Measurements from ENCODE around the gene MYOT.
"Not testable (repeated sequence)": the region's sequence is repeated elsewhere in the genome, so short reads cannot be mapped to it uniquely, and the experiment has no call there.

Gene MYOT

GRCh38 chr5:137856201-137856600, 11.5 kb upstream of the MYOT start:
- H3K4me3 ChIP-seq = no peak overlapping the region
- TF ChIP-seq, protein P1, sequence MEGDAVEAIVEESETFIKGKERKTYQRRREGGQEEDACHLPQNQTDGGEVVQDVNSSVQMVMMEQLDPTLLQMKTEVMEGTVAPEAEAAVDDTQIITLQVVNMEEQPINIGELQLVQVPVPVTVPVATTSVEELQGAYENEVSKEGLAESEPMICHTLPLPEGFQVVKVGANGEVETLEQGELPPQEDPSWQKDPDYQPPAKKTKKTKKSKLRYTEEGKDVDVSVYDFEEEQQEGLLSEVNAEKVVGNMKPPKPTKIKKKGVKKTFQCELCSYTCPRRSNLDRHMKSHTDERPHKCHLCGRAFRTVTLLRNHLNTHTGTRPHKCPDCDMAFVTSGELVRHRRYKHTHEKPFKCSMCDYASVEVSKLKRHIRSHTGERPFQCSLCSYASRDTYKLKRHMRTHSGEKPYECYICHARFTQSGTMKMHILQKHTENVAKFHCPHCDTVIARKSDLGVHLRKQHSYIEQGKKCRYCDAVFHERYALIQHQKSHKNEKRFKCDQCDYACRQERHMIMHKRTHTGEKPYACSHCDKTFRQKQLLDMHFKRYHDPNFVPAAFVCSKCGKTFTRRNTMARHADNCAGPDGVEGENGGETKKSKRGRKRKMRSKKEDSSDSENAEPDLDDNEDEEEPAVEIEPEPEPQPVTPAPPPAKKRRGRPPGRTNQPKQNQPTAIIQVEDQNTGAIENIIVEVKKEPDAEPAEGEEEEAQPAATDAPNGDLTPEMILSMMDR (IDR thresholded peaks at IDR 0.05) = no peak
- H3K36me3 ChIP-seq = no peaks in the 10 kb centered on the region
- H3K9me3 ChIP-seq = no peaks in the 10 kb centered on the region
- intact Hi-C loops (cut with DNase I; ENCODE audit: low total_unique reads) = no loop called here
- peaks cover 0 to 26% (median 5%) of the 10 kb centered on the region in 4 donors for H3K4me1 ChIP-seq
- H3K27ac ChIP-seq = no peak overlapping the region
- no peaks in the 10 kb centered on the region for H3K27me3 ChIP-seq
- no peak for DNase-seq

DNA sequence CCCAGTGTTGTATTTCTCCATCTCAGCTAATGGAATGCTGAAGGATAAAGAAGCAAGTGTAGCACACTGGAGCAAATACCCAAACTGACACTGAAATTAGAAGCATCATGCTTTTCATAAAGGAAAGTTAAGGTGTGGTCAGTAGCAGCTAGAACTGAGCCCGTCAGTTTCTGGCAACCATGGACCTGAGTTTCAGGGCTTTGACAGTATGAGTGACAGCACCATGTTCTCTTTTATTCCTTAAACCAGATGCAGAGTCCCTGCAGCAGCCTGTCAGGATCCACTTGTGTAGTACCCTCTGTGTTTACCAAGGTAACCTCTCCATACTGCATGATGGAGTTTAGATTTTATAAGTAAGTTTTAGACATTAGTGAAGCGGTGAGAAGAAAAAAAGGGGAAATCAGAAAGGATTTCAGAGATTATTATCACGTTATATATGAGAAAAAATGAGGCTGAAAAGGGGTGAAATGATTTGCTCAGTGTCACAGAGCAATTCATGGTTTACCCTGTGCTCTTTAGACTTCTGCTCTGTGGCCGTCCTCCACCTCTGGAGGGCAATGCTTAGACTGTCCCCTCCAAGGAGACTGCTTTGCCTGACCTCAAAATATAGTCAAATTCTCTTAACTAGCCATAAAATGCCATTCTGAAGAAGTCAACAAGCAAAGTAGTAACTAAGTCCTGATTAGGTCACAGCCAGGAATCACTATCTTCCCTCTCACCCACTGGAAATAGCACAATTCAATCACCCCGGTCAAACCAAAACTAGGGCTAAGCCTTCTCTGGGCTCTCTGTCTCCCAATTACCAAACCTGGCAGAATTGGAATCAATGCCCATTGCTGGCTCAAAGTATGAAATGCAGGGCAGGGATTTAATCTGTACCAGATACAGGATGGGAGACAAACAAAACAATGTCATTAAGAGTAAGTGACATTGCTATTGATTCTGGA, 10.5 kb upstream of the MYOT start:
- TF ChIP-seq, protein P1 (IDR thresholded peaks at IDR 0.05) = no peak
- Histone ChIP-seq H3K27ac (peak overlapping the region; percentile 39 to 60), H3K36me3 (no peaks in the 10 kb centered on the region), H3K4me1 (peaks cover 0 to 26% (median 5%) of the 10 kb centered on the region in 4 donors), H3K9me3 (no peaks in the 10 kb centered on the region), H3K4me3 (no peak overlapping the region), H3K27me3 (no peaks in the 10 kb centered on the region)
- intact Hi-C loops (cut with DNase I; ENCODE audit: low total_unique reads) = no loop called here
- DNase-seq = no peak

- H3K36me3 ChIP-seq = no peaks in the 10 kb centered on the region
- no peaks in the 10 kb centered on the region for H3K27me3 ChIP-seq
- H3K27ac ChIP-seq = peak overlapping the region; percentile 39 to 60
- H3K4me1 ChIP-seq = peaks cover 0 to 26% (median 5%) of the 10 kb centered on the region in 4 donors
- DNase-seq = no peak
- no peaks in the 10 kb centered on the region for H3K9me3 ChIP-seq
- TF ChIP-seq, protein P1 (IDR thresholded peaks at IDR 0.05) = no peak
- H3K4me3 ChIP-seq = peak overlapping the region; percentile 16 to 33
- intact Hi-C loops (cut with DNase I; ENCODE audit: low total_unique reads) = no loop called here
Observed at GRCh38 chr5:137858223-137858916, 9.3 kb upstream of the MYOT start.

- H3K4me3 ChIP-seq = no peak overlapping the region
- no peak for DNase-seq
Observed at GRCh38 chr5:137858954-137859353, 8.7 kb upstream of the MYOT start.

DNA sequence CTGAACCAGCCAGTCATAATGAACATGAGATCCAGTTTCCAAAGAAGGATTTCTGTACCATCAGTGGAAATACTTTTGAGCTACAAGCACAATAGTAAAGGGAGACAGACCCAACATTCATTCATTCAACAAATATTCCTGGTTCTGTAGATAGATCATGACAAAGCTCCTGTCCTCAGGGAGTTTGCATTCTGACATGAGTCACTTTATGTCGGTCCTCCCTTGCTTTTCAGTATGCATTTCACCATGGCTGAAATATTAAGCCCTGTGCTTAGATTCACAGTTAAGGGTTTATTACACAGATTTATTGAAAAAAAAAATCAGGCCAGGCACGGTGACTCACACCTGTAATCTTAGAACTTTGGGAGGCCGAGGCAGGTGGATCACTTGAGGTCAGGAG, 5.4 kb upstream of the MYOT start:
- H3K4me3 ChIP-seq = no peak overlapping the region
- H3K9me3 ChIP-seq = no peaks in the 10 kb centered on the region
- no peak overlapping the region for H3K27ac ChIP-seq
- peaks cover 0 to 14% (median 5%) of the 10 kb centered on the region in 4 donors for H3K4me1 ChIP-seq
- H3K36me3 ChIP-seq = no peaks in the 10 kb centered on the region
- H3K27me3 ChIP-seq = no peaks in the 10 kb centered on the region
- no peak for DNase-seq
- intact Hi-C loops (cut with DNase I; ENCODE audit: low total_unique reads) = no loop called here
- TF ChIP-seq, protein P1 (IDR thresholded peaks at IDR 0.05) = no peak

More at GRCh38 chr5:137858954-137859353, 8.7 kb upstream of the MYOT start:
- Histone ChIP-seq H3K27me3 (no peaks in the 10 kb centered on the region), H3K4me1 (peaks cover 0 to 26% (median 5%) of the 10 kb centered on the region in 4 donors), H3K36me3 (no peaks in the 10 kb centered on the region), H3K9me3 (no peaks in the 10 kb centered on the region), H3K27ac (peak overlapping the region; percentile 39 to 60)
- TF ChIP-seq, protein P1 (IDR thresholded peaks at IDR 0.05) = no peak
- intact Hi-C loops (cut with DNase I; ENCODE audit: low total_unique reads) = no loop called here

- H3K4me3 ChIP-seq; intact Hi-C loops (cut with DNase I; ENCODE audit: low total_unique reads): not testable (repeated sequence)
Observed at GRCh38 chr5:137863653-137864052, 4.0 kb upstream of the MYOT start.

More at GRCh38 chr5:137863653-137864052, 4.0 kb upstream of the MYOT start:
- not testable (repeated sequence) for H3K27me3 ChIP-seq, DNase-seq, H3K27ac ChIP-seq, H3K36me3 ChIP-seq, H3K9me3 ChIP-seq, H3K4me1 ChIP-seq

Measured in tibial artery (tissue), 4 donors.